Gastroesophageal sphincter (tissue), 3 donors: ENCODE results near the gene KIAA1143.

Experiments
- EP300 ChIP-seq: sonication (generic); formaldehyde crosslinking; IDR thresholded peaks from one replicate; pipeline ENCODE4 v1.6.1; 2017; ENCODE audit warnings: antibody characterized with exemption, mild to moderate bottlenecking
- TF ChIP-seq, protein P1 (sequence below), 4 experiments: fragments of 200-600 bp in 2 of 4; fragments of 450-650 bp in 2 of 4; sonication (generic) in 1 of 4; IDR thresholded peaks; one replicate each; pipeline ENCODE4 v1.5.1; 2017 to 2019; ENCODE audit warnings: antibody characterized with exemption in 4 of 4, mild to moderate bottlenecking in 2 of 4, moderate library complexity in 2 of 4

DNA sequence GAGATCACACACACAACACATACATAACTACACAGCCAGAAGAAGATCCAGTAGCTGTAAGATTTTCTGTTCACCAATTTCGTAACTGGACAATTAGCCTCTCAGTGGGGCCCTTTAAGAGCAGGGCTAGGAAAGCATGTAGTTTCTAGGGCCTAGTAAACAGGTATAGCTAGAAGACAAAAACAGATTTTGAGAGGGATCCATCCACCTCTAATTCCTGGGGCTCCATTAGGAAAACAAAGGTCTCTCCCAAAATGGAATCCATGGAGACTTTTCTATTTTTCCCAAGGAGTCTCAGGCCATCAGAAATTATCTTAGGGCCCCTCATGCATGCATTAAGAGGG lies 10.7 kb upstream of the KIAA1143 start:
- TF ChIP-seq, protein P1, sequence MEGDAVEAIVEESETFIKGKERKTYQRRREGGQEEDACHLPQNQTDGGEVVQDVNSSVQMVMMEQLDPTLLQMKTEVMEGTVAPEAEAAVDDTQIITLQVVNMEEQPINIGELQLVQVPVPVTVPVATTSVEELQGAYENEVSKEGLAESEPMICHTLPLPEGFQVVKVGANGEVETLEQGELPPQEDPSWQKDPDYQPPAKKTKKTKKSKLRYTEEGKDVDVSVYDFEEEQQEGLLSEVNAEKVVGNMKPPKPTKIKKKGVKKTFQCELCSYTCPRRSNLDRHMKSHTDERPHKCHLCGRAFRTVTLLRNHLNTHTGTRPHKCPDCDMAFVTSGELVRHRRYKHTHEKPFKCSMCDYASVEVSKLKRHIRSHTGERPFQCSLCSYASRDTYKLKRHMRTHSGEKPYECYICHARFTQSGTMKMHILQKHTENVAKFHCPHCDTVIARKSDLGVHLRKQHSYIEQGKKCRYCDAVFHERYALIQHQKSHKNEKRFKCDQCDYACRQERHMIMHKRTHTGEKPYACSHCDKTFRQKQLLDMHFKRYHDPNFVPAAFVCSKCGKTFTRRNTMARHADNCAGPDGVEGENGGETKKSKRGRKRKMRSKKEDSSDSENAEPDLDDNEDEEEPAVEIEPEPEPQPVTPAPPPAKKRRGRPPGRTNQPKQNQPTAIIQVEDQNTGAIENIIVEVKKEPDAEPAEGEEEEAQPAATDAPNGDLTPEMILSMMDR (IDR thresholded peaks at IDR 0.05) = no peak
- TF ChIP-seq EP300 = no peak
